ENCODE measurements around the gene ADGRG1. TPM values are rescaled to one million over a fixed set of nuclear protein-coding genes. Genes with fewer than 3 reads are reported as not detected.

The ADGRG1 gene
- total and polyA plus RNA-seq, 2 donors (not counting 1 experiment from before 2014, with no cell fraction given) = 0.20 to 0.61 TPM

DNA sequence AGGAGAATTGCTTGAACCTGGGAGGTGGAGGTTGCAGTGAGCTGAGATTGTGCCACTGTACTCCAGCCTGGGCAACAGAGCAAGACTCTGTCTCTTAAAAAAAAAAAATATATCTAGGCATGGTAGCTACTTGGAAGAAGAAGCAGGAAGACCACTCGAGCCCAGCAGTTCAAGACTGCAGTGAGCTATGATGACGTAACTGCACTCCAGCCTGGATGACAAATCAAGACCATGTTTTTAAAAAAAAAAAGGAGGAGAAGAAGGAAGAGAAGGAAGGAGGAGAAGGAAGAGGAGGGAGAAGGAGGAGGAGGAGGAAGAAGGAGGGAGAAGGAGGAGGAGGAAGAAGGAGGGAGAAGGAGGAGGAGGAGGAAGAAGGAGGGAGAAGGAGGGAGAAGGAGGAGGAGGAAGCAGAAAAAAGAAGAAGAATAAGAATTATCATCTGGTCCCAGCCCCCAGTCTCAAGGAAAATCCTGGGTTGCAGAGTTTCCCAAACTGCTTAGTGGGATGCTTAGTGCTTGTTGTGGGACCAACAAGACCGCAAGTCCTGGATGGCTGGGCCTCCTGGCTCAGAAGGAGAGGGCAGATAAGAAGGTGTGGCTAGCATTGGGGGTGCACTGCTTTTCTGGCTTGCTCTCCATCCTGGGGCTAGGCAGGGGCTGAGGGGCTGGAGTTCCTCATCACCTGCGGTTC, 62.5 kb downstream of the ADGRG1 start:
- no peak for ATAC-seq (ENCODE audit: low read depth)
- Mint-ChIP-seq H3K4me3 (no peak overlapping the region), H3K27me3 (no peaks in the 10 kb centered on the region), H3K4me1 (peaks cover 30% of the 10 kb centered on the region), H3K9me3 (ENCODE audit: insufficient read depth) (no peaks in the 10 kb centered on the region), H3K27ac (no peak overlapping the region)
- Histone ChIP-seq H3K79me2 (ENCODE audit: control insufficient read depth, insufficient read depth, low read length) (no peaks in the 10 kb centered on the region), H3K4me3 (ENCODE audit: control extremely low read depth in 1 of 5, extremely low read depth in 1 of 5, insufficient read depth in 1 of 5, low read depth in 2 of 5, low read length in 4 of 5) (no peak overlapping the region), H3K9me3 (ENCODE audit: control extremely low read depth in 1 of 3, control insufficient read depth in 2 of 3, insufficient read depth in 1 of 3, low read length in 2 of 3) (no peaks in the 10 kb centered on the region), H3K27ac (ENCODE audit: low read length in 2 of 2) (peak overlapping the region in 1 of 2 donors; percentile 35), H3K4me2 (replicated peaks; ENCODE audit: low read depth, low read length, poor library complexity, severe bottlenecking) (peak overlapping the region; percentile 36), H3K4me1 (ENCODE audit: control insufficient read depth in 2 of 2, insufficient read depth in 2 of 2, low read length in 2 of 2) (peaks cover 38 to 46% of the 10 kb centered on the region in 2 donors), H2AFZ (ENCODE audit: insufficient read depth, low read depth, low read length, poor library complexity, severe bottlenecking) (peak overlapping the region; percentile 14), H3K27me3 (replicated peaks in 1 of 4; ENCODE audit: control extremely low read depth in 1 of 4, control insufficient read depth in 3 of 4, insufficient read depth in 4 of 4, low read length in 3 of 4) (no peaks in the 10 kb centered on the region), H3K36me3 (replicated peaks in 1 of 2; ENCODE audit: control extremely low read depth in 1 of 2, control insufficient read depth in 1 of 2, extremely low read depth in 1 of 2, insufficient read depth in 2 of 2, low read length in 1 of 2) (no peaks in the 10 kb centered on the region), H3K9ac (ENCODE audit: low read length) (no peak overlapping the region), H4K20me1 (ENCODE audit: control insufficient read depth, insufficient read depth, low read length, poor library complexity, severe bottlenecking) (no peaks in the 10 kb centered on the region)
- no peak for DNase-seq
- TF ChIP-seq CTCF (IDR thresholded peaks at IDR 0.05) = no peak
- POLR2A ChIA-PET = no interaction called here
- intact Hi-C loops (cut with micrococcal nuclease) = no loop called here
- WGBS (ENCODE audit: insufficient coverage) = 68% methylated on average over 4 of the region's 4 CpGs
- CTCF ChIA-PET = interaction anchor here (0.9 to 1.0 kb wide), 2 partner anchors 42 to 44 kb away, joined by 3 to 4 read pairs; partner anchors contain the start of gene KATNB1

GRCh38 chr16:57692636-57693035, 64.2 kb downstream of the ADGRG1 start:
- Histone ChIP-seq H4K20me1 (ENCODE audit: control insufficient read depth, insufficient read depth, low read length, poor library complexity, severe bottlenecking) (no peaks in the 10 kb centered on the region), H3K27ac (ENCODE audit: low read length in 2 of 2) (no peak overlapping the region), H3K4me1 (ENCODE audit: control insufficient read depth in 2 of 2, insufficient read depth in 2 of 2, low read length in 2 of 2) (peaks cover 38 to 46% of the 10 kb centered on the region in 2 donors), H3K4me3 (ENCODE audit: control extremely low read depth in 1 of 5, extremely low read depth in 1 of 5, insufficient read depth in 1 of 5, low read depth in 2 of 5, low read length in 4 of 5) (no peak overlapping the region), H3K79me2 (ENCODE audit: control insufficient read depth, insufficient read depth, low read length) (no peaks in the 10 kb centered on the region), H3K4me2 (replicated peaks; ENCODE audit: low read depth, low read length, poor library complexity, severe bottlenecking) (no peak overlapping the region), H3K27me3 (replicated peaks in 1 of 4; ENCODE audit: control extremely low read depth in 1 of 4, control insufficient read depth in 3 of 4, insufficient read depth in 4 of 4, low read length in 3 of 4) (no peaks in the 10 kb centered on the region), H2AFZ (ENCODE audit: insufficient read depth, low read depth, low read length, poor library complexity, severe bottlenecking) (no peak overlapping the region), H3K9me3 (ENCODE audit: control extremely low read depth in 1 of 3, control insufficient read depth in 2 of 3, insufficient read depth in 1 of 3, low read length in 2 of 3) (no peaks in the 10 kb centered on the region), H3K9ac (ENCODE audit: low read length) (no peak overlapping the region), H3K36me3 (replicated peaks in 1 of 2; ENCODE audit: control extremely low read depth in 1 of 2, control insufficient read depth in 1 of 2, extremely low read depth in 1 of 2, insufficient read depth in 2 of 2, low read length in 1 of 2) (no peaks in the 10 kb centered on the region)
- CTCF ChIA-PET = no interaction called here
- no peak for DNase-seq
- H3K27me3 Mint-ChIP-seq = no peaks in the 10 kb centered on the region
- intact Hi-C loops (cut with micrococcal nuclease) = no loop called here
- no peak overlapping the region for H3K27ac Mint-ChIP-seq
- no peak overlapping the region for H3K4me3 Mint-ChIP-seq
- H3K4me1 Mint-ChIP-seq = peaks cover 30% of the 10 kb centered on the region
- H3K9me3 Mint-ChIP-seq (ENCODE audit: insufficient read depth) = no peaks in the 10 kb centered on the region
- TF ChIP-seq CTCF (IDR thresholded peaks at IDR 0.05) = no peak
- TF ChIP-seq EZH2 (IDR thresholded peaks at IDR 0.05; ENCODE audit: borderline replicate concordance, insufficient read depth, low read depth, low read length, poor library complexity, severe bottlenecking) = no peak
- no peak for ATAC-seq (ENCODE audit: low read depth)
- POLR2A ChIA-PET = no interaction called here
- 100% methylated on average over 1 of the region's 2 CpGs for WGBS (ENCODE audit: insufficient coverage)

Measured in B cell (primary cell).